ENCODE results near the gene MBOAT1.
"Not testable (repeated sequence)": the region's sequence is repeated elsewhere in the genome, so short reads cannot be mapped to it uniquely, and the experiment has no call there.

Gene MBOAT1

GRCh38 chr6:20168690-20169089, 43.6 kb downstream of the MBOAT1 start:
- DNase-seq: no peak

DNA sequence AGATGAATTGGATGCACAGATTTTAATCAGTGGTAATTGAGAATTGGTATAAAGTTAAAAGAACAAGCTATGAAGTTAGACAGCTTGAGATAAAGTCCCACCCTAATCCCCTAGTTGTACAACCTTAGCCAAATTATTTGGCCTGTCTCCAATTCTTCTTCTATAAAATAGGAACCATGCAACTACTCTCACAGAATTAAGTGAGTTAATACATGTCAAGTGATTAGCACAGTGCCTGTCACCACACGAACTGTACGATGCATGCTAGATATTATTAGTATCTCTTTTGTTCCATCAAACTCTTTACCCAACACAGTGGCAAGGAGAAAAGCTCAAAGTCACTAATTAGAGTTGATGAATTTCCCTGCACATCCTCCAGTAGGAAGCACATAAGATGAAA, 44.7 kb downstream of the MBOAT1 start:
- no peak for DNase-seq

DNA sequence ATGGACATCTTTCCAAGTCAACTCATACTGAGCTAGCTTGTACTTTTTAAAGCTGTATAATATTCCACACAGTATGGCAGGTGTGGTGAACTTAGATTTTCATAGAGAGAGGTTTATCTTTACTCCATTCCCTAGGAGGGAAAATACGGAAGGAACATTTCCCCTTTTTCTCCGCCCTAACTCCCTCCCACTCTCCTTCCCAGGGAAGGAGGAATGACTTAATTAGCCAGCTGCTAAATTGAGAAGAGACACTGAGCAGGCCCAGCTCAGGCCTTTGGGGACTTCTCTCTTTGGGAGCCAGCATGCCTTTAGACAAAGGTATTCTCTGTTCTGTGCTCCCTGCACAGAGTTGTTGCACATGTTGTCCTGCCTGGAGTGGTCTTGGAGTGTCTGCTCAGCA, 46.1 kb downstream of the MBOAT1 start:
- no peak for DNase-seq

GRCh38 chr6:20162515-20162914, 49.8 kb downstream of the MBOAT1 start:
- no peak for DNase-seq

- DNase-seq: no peak
Measured at GRCh38 chr6:20160541-20161283, 51.6 kb downstream of the MBOAT1 start.

DNA sequence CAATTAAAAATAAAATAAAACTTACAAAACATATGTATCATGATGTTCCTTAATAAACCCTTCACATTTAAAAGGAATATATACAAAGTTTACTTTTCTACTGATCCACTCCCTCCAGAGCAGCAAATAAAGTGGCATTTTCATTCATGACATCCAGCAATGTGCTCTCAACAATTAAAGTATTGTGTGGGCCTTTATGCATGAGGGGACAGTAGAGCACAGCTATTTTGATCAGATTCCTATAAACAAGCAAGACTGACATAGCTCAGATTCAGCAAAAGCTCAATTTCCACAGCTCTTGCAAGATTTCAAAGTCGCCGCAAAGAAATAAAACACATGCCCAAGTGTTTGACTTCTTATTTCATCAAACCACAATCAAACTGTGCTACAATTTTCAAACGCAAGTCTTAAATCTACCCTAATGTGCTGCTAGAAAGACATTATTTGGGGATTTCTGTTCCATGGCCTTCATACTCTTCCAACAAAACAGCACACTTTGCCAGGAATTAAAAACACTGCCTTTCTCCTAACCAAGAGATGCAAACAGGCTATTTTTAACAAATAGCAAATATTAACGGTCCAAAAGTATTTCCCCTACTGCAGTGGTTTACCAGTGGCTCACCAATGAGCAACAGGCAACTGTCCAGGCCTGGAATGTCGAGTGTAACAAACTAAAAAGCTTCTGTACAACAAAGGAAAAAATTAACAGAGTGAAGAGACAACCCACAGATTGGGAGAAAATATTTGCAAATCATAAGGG, 52.3 kb downstream of the MBOAT1 start:
- peak in 1 of 2 donors; percentile 18 for DNase-seq

DNA sequence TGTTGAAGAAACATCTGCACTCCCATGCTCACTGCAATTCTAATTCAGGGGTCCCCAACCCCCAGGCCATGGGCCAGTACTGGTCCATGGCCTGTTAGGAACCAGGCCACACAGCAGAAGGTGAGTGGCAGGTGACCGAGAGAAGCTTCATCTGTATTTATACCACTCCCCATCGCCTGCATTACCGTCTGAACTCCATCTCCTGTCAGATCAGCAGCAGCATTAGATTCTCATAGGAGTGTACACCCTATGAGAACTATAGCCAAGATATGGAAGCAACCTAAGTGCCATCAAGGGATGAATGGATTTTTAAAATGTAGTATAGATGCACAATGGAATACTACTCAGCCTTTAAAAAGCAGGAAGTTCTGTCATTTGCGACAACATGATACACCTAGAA, 53.2 kb downstream of the MBOAT1 start:
- no peak for DNase-seq

DNA sequence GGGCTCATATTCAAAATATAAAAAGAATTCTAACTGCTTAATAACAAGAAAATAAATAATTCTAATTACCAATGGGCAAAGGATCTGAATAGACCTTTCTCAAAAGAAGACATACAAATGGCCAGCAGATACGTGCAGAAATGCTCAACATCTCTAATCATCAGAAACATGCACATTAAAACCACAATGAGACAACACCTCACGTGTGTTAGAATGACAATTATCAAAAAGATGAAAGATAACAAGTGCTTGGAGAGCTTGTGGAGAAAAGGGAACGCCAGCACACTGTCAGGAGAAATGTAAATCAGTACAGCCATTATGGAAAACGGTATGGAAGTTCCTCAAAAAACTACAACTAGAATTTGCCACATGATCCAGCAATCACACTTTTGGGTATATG, 53.6 kb downstream of the MBOAT1 start:
- no peak for DNase-seq

- DNase-seq: no peak
Measured at GRCh38 chr6:20156824-20157223, 55.4 kb downstream of the MBOAT1 start.

DNA sequence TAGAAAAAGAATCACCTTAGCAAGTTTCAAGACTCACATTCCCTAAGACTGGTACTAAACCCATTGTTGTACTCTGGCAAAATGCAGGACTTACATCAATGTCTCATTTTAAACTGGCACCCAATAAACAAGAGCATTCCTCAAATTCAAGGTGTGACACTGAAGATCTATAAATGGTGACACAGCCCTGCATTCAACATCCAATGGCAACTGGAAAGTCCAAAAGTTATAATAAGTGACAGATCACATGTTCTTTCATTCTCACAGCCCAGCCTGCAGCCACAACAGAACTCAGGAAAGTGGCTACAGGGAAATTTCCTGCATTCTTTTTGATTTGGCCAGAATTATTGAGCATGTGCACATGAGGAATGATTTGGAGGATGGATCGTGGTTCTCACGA, 57.5 kb downstream of the MBOAT1 start:
- DNase-seq: no peak

GRCh38 chr6:20153194-20153593, 59.1 kb downstream of the MBOAT1 start:
- DNase-seq: no peak

- no peak for DNase-seq
Measured at GRCh38 chr6:20148433-20148832, 63.8 kb downstream of the MBOAT1 start.

GRCh38 chr6:20147469-20147868, 64.8 kb downstream of the MBOAT1 start:
- DNase-seq: no peak

DNA sequence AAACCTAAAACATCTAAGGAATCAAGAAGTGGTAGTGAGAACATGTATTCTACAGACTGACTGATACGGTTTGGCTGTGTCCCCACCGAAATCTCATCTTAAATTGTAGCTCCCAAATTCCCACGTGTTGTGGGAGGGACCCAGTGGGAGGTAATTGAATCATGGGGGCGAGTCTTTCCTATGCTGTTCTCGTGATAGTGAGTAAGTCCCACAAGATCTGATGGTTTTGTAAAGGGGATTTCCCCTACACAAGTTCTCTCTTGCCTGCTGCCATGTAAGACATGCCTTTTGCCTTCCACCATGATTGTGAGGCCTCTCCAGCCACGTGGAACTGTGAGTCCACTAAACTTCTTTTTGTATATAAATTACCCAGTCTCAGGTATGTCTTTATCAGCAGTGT, 65.4 kb downstream of the MBOAT1 start:
- DNase-seq: not testable (repeated sequence)

DNA sequence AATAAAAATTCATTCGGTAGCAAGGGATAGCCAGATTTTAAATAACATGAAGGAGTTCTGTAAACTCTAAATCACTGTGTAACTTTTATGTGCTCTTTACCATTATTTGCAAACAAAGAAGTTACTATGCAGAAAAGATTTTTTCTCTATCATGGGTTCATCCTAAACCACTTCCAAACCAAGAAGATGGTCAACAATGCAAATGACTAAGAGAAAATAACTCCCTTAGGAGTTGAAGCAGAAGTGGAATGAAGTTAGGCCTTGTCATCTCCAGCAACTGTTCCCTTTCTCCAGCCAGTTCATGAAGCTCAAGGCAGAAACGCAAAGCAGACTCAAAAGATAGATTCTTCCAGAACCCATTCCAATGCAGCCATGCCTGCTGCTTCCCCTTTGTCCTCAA, 66.0 kb downstream of the MBOAT1 start:
- no peak for DNase-seq

DNA sequence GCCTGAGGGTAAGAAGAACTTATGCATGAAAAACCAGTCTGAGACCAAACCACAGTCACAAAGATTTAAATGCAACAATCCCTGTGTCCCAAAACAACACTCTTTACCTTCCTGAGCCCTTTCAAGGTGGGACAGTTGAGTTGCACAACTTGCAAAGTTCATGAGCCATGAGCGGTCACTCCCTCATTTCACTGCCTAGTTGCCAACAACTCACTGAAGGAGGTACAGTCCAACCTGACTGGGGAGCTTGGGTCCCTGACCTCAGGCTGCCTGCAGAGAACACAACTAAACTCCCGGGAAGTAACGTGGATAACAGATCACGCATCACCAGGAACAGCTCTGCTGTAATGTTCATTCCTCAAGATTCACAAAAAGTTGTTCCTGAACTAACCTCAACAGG, 69.4 kb downstream of the MBOAT1 start:
- no peak for DNase-seq

- DNase-seq: no peak
Measured at GRCh38 chr6:20141931-20142330, 70.3 kb downstream of the MBOAT1 start.

- not testable (repeated sequence) for DNase-seq
Measured at GRCh38 chr6:20139127-20139963, 72.9 kb downstream of the MBOAT1 start.

DNA sequence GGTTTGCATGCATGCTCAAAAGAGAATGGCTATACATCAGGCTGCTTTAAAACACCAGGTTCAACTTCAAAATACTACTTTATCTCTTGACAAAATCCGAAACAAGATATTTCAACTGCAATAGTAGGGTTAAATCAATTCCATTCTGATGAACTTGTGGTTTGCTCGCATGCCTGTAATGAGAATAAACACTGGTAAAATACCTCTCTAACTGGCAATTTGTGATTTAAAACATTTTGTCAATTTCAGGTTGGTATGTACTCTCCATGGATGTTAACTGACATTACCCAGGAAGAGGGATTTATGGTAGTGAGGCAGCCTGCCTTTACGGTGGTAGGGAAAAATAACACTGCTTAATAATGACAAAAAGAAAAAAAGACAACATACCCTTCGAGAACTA, 74.4 kb downstream of the MBOAT1 start:
- DNase-seq: no peak

DNA sequence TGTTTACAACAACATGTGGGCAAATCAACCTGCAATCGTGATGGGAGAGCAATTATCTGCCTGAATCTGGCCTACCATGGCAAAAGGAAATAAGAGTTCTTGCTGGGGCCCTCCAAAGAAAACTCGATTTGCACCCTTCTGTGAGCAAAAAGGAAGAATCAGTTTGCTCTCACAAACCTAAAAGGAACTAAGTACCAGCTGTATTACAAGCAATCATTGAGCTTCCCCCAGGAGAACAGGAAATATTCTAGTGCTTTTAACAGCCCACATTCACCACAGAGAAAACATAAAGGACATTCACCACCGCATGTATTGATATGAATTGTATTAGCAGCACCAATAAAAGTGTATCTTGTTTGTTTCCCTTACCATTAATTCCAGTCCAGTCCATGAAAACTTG, 75.0 kb downstream of the MBOAT1 start:
- no peak for DNase-seq

DNA sequence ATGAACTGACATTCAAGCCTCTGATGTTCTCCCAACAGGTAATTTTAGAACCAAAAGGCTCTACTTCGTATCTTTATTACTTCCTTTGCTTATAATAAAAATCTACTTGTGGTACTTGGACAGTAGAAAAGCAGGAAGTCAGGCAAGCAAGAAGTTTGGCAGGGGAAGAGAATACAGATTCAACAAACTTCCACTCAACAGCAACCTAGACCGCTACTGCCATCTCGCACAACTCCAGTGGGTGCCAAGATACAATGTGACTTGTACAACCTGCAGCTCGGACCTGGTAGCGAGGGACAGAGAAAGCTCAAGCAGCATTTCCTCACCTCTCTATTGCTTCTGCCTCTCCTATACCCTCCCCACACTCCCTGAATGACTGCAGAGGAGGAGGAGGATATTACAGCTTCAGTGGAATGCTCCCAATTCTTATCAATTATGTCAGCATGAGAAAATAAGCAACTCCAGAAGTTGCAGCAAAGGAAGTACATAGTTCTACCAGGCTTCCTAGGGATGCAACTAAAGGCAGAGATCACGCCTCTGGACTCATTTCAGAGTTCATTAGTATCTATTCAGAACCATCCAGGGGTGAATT, 76.5 kb downstream of the MBOAT1 start:
- DNase-seq: no peak

GRCh38 chr6:20134613-20135012, 77.7 kb downstream of the MBOAT1 start:
- DNase-seq: no peak
